ENCODE measurements around the gene BANK1.

The BANK1 gene

DNA sequence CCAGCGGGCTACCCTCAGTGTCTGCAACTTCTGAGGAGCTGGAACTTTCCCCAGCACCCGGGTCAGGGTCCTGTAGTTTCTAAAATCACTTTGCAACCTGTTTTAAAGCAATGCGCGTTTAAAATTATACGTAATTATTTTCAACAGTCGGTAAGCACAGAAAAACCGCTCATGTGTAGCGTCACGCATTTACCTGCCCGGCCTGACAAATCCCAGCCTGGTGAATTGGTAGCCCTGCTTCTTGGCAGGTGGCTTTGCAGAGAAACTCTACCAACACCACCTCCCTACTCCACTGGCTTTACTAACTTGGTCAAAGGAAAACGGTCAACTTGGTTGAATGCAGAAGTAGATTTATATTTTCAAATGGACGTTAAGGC is 640 bp downstream of the BANK1 start:
- TF ChIP-seq POLR2A (IDR thresholded peaks at IDR 0.05; ENCODE audit: low read length) (no peak), GATA1 (IDR thresholded peaks at IDR 0.05; ENCODE audit: low read depth, low read length) (no peak)
- peak; percentile 21 to 22 for DNase-seq

DNA sequence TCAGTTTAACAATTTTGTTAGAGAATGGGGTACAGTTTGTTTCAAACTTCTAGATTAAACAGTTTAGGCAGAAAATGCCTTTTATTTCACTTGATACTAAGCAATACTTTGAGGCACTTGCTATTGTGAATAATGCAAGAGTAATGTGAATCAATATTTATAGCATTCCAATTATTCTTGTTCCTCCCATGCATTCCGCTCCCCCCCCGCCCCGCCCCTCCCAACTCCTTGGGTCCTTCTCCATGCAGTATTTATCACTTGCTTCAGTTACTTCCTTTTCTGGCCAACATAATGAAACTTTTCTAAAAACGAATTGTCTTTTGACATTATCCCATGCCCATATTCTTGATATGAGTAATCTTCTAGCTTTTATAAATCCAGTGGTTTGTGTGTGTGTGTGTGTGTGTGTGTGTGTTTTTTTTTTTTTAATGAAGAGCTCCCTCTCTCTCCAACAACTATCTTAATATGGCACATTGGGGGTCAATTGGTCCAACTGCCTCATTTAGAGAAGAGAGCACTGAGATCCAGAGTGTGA is 1.6 kb downstream of the BANK1 start:
- DNase-seq, result no peak

DNA sequence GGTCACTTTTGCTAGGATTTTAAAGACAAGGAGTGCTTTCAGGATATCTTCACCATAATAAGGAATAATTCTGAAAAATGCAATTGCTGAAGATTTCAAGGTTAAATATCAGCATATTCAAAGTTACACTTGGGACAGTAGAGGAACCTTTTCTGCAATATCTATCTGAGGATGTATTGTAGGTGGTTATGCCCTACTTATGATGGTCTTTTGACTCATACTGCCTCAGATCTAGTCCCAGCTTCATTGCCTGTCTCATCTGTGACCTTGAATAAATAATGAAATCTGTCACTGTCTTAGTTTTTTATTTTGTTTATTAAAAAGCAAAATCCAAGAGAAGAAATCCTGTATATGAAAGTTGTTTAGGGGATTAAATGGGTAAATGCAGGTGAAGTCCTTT is 2.9 kb downstream of the BANK1 start:
- DNase-seq, result no peak
- TF ChIP-seq GATA1 (IDR thresholded peaks at IDR 0.05; ENCODE audit: low read depth, low read length) (no peak), POLR2A (IDR thresholded peaks at IDR 0.05; ENCODE audit: low read length) (no peak)

More for the DNA sequence above, 1.6 kb downstream of the BANK1 start:
- TF ChIP-seq GATA1 (IDR thresholded peaks at IDR 0.05; ENCODE audit: low read depth, low read length) (no peak), POLR2A (IDR thresholded peaks at IDR 0.05; ENCODE audit: low read length) (no peak)

DNA sequence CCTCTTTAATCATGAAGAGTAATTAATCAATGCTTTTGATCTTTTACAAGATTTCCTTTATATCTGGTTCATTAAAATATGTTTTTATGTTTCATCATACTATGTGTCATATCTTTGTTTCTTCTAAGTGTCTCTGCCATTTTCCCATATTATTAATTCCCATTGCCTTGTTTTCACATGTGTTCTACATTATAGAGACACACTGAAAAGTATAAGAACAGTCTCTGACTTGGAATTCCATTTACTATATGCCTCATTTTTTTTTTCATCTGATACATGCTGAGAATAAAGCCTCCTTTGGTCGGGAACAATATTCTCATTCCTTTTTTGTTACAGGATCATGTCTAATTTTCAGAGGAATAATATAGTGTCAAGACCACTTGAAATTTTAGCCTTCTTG is 4.3 kb downstream of the BANK1 start:
- TF ChIP-seq GATA1 (IDR thresholded peaks at IDR 0.05; ENCODE audit: low read depth, low read length) (no peak), POLR2A (IDR thresholded peaks at IDR 0.05; ENCODE audit: low read length) (no peak)
- no peak for DNase-seq

DNA sequence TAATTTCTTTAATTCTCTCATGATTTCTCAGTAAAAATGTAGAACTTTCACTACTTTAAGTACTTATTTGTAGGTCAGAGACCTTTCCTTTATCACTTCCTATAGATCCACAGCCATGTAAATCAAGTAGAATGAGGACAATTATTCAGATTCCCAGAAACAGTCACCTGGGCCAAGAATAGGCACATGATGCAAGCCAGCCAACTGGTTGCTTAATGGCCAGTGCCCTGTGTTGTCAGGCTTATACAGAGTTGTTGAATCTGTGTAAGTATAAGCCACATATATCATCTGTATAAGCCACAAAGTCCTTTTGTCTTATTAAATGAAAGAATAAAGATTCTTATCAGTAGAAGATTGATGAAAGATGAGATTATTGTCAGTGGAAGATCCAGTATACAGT is 5.2 kb downstream of the BANK1 start:
- no peak for DNase-seq
- TF ChIP-seq POLR2A (IDR thresholded peaks at IDR 0.05; ENCODE audit: low read length), result no peak
- no peak for TF ChIP-seq GATA1 (IDR thresholded peaks at IDR 0.05; ENCODE audit: low read depth, low read length)

DNA sequence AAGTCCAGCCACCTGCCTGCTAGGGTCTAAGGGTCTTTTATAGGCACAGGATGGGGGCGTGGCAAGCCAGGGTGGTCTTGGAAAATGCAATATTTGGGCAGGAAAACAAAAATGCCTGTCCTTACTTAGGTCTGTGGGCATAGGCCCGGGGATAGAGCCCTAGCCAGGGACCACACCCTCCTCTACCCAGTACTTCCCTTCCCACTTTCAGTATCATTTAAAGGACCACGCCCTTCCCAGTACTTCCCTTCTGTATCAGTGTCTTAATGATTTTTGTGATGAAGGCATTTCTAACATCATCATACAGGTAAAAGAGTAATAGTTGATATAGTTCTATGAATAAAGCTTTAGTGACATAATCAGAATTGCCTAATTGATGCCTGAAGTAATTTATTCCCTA is 11.4 kb downstream of the BANK1 start:
- DNase-seq, result no peak
- TF ChIP-seq GATA1 (IDR thresholded peaks at IDR 0.05; ENCODE audit: low read depth, low read length) (no peak), POLR2A (IDR thresholded peaks at IDR 0.05; ENCODE audit: low read length) (no peak)

DNA sequence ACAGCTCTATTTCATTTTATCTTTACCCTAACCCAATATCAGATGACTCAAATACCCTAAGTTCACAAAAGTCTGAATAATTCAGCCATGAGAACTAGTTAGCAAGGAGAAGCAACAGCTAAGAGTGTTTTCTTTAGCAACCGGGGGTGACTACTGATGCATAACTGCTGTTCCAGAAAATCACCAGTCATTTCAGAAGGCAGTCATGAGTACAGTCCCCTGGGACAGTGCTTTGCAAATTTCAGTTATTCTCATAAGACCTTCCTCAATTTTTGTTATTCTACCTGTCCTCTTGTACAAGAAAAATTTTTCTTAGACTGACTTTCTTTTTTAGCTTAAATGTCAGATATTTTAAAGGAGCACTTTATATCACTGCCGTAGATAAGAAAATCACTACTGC is 16.4 kb downstream of the BANK1 start:
- no peak for TF ChIP-seq POLR2A (IDR thresholded peaks at IDR 0.05; ENCODE audit: low read length)
- TF ChIP-seq GATA1 (IDR thresholded peaks at IDR 0.05; ENCODE audit: low read depth, low read length), result no peak
- DNase-seq, result no peak

DNA sequence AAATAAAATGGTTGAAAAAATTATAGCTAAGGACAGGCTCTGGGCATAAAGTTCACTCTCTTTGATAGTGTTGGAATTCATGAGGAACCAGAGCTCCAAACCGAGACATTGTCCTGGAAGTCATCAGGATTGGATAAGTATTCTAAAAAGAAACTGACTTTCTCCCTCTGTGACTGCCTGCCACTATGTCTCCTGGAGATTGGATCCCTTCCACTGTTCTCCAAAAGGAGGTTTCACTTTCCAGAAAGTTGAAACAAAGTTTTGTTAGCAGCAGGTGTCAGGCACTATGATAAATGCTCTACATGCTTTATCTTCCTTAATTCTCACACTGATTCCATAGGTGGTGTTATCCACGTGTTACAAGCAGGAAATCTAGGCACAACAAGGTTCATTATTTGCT is 16.8 kb downstream of the BANK1 start:
- DNase-seq, result no peak
- TF ChIP-seq POLR2A (IDR thresholded peaks at IDR 0.05; ENCODE audit: low read length) (no peak), GATA1 (IDR thresholded peaks at IDR 0.05; ENCODE audit: low read depth, low read length) (no peak)

DNA sequence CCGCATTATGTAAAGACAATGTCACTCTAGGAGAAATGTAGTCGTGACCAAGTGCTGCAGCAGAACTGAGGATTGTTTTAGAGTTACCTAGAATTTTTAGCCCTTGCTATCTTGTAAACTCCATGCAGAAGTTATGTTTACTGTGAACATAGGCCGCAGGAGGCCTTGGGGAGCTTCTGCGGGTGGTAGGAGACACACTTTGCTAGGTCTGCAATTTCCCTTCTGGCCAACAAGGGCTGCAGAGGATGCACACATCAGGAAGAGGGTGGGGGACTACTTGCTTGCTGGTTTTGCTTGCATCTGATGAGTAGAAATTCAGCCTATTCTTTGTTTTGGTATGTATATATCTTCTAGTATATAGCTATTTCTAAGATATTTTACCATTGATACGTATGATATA is 23.1 kb downstream of the BANK1 start:
- TF ChIP-seq POLR2A (IDR thresholded peaks at IDR 0.05; ENCODE audit: low read length), result no peak
- no peak for TF ChIP-seq GATA1 (IDR thresholded peaks at IDR 0.05; ENCODE audit: low read depth, low read length)
- no peak for DNase-seq

DNA sequence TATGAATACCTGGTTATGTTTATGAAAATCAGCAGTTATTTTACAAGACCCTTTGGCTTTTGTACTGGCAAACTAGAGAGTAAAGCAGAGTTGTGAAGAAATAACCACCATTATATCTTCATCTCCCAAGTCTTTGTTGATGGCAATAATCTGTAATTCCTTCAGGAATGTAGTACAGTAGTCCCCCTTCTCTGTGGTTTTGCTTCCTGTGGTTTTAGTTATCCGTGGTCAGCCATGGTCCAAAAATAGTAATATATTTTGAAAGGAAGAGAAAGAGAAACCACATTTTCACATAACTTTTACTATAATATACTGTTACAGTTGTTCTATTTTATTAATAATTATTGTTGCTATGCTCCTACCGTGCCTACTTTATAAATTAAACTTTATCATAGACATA is 27.8 kb downstream of the BANK1 start:
- DNase-seq, result no peak
- TF ChIP-seq GATA1 (IDR thresholded peaks at IDR 0.05; ENCODE audit: low read depth, low read length) (no peak), POLR2A (IDR thresholded peaks at IDR 0.05; ENCODE audit: low read length) (no peak)

DNA sequence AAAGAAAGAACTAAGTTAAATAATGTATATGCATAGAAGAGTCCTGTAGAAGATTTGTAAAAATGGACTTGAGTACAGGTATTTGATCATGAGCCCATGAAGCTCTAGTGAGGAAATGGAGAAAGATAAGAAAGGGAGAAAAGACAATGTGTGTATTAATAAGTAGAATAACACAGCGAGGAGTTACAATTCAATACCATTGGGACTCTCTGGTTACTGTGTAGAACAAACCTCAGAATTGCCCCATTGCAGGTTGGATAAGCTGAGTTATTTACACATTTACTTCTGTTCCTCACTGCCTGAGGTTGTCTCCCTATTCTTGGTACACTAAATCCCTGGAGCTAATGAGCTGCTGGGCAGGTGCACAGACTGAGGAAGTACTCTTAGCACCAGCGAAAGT is 33.3 kb downstream of the BANK1 start:
- TF ChIP-seq GATA1 (IDR thresholded peaks at IDR 0.05; ENCODE audit: low read depth, low read length) (no peak), POLR2A (IDR thresholded peaks at IDR 0.05; ENCODE audit: low read length) (no peak)
- no peak for DNase-seq

DNA sequence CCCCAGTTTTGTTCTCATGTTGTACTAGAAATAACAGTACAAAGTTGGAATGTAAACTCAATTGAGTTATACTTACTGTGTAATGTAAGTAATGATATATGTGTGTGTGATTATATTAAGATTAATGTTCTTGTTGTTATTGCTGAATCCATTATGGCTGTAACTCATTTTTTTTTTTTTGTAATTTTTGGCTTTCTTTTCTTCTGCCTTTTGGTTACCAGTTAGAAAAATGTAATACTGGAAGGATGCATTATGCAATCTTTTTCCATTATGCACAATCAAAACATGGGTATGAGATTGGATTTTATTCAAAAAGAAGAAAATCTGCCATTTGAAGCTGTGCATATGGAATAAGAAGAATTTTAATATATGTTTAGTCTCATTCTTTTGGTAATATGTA is 34.0 kb downstream of the BANK1 start:
- no peak for TF ChIP-seq POLR2A (IDR thresholded peaks at IDR 0.05; ENCODE audit: low read length)
- TF ChIP-seq GATA1 (IDR thresholded peaks at IDR 0.05; ENCODE audit: low read depth, low read length), result no peak

DNA sequence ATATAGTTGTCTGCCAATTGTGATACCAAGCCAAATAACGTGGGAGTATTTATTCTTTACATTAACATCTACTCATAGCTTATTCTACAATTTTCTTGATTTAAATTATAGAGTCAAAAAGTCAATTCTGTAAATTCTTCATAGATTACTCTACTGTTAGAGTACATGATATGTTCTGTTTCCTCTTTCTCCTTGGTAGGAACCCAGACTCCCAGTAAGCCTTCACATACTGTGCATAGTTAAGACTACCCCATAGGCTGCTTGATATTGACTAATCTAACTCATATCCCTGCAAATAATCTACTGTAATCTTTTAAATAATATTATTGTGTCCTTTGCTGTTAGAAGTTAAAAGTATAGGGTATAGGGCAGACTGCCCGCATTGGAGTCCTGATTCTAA is 35.4 kb downstream of the BANK1 start:
- DNase-seq, result no peak
- TF ChIP-seq POLR2A (IDR thresholded peaks at IDR 0.05; ENCODE audit: low read length) (no peak), GATA1 (IDR thresholded peaks at IDR 0.05; ENCODE audit: low read depth, low read length) (no peak)

More for the DNA sequence above, 34.0 kb downstream of the BANK1 start:
- no peak for DNase-seq

DNA sequence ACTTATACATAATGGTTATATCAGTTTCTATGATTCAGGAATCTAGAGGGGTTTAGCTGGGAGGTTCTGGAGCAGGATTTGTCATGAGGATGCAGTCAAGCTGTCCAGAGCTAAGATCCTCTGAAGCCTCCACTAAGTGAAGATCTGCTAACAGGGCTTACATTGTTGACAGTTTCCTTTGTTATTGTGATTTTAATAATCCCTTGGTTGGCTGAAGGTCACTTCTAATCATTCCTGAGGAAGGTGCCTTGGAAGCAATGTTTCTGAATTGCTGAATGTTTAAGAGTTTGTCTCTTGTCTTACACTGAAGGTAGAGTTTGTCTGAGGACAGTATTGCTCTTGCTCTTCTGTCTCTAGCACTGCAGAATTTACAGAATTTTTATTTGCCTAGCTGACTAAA is 41.3 kb downstream of the BANK1 start:
- DNase-seq, result no peak
- TF ChIP-seq POLR2A (IDR thresholded peaks at IDR 0.05; ENCODE audit: low read length) (no peak), GATA1 (IDR thresholded peaks at IDR 0.05; ENCODE audit: low read depth, low read length) (no peak)

DNA sequence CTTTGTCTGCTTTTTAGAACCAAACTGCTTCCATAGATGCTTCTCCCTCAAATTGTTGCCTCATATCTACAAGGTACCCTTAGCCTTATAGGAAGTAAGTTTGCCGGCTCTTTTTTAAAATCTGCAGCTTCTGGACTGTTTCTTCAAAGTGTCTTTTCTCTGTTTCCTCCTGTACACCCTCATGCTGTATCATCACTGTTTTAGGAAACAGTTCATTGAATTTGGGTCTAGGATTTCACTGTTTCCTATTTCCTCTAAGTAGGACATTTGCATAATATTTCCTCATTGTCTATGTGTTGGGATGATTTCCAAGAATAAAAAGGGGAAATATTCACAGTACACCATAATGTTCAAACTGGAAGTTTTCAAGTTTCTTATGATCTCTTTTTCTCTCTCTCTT is 43.0 kb downstream of the BANK1 start:
- no peak for TF ChIP-seq POLR2A (IDR thresholded peaks at IDR 0.05; ENCODE audit: low read length)
- TF ChIP-seq GATA1 (IDR thresholded peaks at IDR 0.05; ENCODE audit: low read depth, low read length), result no peak
- no peak for DNase-seq
